CD4-positive, alpha-beta T cell treated with Interleukin-4 for 4 hours (primary cell): ENCODE measurements around the gene ZNF75A.
A peak's percentile ranks its signal among the peaks of the same experiment; 100 is the strongest.
"Not testable (repeated sequence)": the region's sequence is repeated elsewhere in the genome, so short reads cannot be mapped to it uniquely, and the experiment has no call there.

Experiments used
- DNase-seq: peaks from one replicate; pipeline ENCODE4 v3.0.0-alpha.2; 2020

ZNF75A gene

DNA sequence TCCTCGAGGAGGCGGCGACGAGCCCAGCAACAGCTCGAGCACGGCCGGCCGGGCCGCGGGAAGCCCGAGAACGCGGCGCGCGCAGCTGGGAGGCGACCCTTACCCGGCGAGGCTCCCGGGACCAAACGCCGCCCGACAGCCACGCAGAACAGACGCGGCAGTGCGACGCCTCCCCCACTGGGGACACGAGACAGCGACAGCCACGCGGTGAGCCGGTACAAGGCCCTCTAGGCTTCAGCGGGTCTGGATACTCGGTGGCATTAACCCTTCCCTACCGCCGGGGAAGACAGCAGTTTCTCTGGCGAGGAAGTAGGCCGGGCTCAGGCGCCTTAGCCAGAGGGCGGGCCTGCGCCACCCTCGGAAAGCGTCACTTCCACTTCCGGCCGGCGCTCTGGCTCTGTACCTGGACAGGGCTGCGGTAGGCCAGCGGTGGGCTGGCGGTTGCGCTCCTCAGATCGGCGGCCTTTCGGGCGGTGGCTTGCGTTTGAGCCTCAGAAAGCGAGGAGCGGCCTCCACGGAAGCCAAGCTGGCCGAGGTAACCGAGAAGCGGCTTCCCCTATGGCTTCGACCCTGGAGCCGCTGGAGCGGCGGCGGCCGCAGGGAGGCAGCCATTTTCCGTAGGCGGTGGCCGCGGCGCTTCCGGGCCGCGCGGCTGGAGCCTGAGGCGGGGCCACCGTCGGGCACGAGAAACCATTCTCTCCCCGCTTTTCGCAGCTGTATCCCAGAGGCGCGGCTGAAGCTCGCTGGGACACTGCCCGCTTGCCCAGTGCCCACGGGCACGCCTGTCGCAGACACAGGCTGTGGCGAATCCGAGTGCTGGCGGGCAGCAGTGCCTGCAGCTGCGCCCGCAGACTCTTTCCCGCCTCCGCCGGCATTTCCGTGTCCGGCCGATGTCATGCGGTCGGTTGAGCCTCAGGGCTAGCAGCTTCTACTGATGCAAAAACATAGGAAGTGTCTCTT, at the start of gene ZNF75A, which contains the start of gene TIGD7:
ZNF75A (plus strand) TSS at position 389 of the 960 bp plus-strand sequence. CDS start 2,932 bp downstream, outside the sequence.
TIGD7 (minus strand) TSS at position 322 of the 960 bp plus-strand sequence. CDS start 4,816 bp downstream, outside the sequence.
- peak; percentile 89 for DNase-seq

DNA sequence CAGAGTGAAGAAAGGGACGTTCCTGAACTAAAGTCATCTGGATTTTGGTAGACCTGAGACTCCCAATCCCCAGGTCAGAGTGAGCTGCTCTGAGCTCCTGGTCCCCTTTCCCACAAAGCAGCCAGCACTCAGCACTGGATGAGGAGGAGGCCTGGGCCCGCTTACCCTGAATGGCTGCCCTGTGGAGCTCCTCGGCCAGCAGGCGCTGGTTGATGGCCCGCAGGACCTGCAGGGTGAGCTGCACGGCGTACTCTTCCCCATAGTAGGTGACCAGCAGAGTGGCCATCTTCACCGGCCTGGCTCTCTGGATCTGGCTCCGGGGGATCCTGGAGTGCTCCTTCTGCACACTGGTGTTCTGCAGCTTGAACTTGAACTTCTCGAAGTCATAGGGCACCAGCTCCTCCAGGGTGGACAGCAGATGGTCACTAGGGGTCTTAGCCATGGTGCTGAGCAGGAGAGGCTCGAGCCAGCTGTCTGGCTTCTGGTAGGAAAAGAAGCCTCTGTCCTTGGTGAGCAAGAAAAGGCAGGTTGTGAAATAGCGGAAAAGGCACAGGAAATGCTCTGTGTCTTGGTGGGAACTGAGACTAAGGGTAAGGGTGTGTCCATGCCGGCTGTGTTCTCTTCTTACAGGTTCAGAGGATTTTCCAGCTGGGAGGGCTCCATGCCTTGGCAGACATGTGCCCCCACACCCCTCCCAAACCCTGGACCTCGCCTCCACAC, 49.0 kb upstream of the ZNF75A start, which contains the start of gene MEFV:
MEFV (minus strand) TSS at position 488 of the 720 bp plus-strand sequence; CDS start at position 442, 46 bp downstream.
- peak; percentile 18 for DNase-seq

DNA sequence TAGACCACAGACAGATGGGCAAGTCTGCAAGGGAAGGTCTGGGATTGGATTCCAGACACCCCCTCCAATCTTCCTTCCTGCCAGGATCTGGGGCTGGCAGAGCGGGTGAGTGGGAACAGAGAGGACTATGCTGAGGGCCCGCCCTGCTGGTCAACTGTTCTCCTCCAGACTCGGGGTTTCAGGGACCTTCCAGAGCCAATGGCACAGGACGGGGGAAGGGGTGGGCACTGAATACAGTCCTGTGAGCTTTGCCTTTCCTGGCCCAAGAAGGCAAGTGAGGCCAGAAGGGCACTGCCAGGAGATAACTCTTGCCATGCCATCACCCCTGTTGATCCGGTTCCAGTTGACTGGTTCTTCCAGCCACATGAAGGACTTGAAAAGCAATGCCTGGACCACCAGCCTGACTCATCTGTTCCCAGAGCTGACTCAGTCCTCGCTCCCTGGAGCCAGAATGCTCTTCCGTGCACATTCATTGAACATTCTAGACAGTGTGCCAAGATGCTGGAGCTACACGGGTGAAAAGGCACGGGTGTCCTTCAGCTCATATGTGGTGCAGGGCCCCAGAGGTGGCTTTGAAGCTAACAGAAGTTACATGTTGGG, 48.3 kb upstream of the ZNF75A start:
- DNase-seq, result no peak

DNA sequence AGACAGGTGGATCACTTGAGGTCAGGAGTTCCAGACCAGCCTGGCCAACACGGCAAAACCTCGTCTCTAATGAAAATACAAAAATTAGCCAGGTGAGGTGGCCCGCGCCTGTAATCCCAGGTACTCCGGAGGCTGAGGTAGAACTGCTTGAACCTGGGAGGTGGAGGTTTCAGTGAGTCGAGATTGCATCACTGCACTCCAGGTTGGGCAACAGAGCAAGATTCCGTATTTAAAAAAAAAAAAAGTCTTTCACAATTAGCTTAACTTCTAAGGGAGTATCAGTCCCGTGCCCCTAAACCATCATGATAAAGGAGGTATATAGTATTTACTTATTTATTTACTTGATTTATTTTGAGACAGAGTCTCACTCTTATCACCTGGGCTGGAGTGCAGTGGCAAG, 45.5 kb upstream of the ZNF75A start:
- DNase-seq, result no peak

DNA sequence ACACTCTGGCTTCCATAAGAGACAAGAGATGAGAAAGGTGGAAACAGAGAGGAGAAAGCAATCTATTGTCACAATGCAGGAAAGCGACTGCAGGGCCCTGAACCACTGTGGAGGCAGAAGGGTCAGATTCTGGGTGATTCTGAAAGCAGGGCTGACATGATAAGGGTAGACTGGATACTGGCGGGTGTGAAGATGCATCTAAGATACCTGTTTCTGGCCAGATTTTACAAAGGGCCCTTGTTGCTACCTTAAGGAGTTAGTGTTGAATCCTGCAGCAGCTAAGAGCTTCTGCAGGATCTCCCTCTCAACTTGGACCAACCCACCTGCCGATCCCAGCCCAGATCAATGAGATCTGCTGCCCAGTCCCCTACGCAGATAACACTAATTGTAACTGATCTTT, 42.8 kb upstream of the ZNF75A start:
- no peak for DNase-seq

DNA sequence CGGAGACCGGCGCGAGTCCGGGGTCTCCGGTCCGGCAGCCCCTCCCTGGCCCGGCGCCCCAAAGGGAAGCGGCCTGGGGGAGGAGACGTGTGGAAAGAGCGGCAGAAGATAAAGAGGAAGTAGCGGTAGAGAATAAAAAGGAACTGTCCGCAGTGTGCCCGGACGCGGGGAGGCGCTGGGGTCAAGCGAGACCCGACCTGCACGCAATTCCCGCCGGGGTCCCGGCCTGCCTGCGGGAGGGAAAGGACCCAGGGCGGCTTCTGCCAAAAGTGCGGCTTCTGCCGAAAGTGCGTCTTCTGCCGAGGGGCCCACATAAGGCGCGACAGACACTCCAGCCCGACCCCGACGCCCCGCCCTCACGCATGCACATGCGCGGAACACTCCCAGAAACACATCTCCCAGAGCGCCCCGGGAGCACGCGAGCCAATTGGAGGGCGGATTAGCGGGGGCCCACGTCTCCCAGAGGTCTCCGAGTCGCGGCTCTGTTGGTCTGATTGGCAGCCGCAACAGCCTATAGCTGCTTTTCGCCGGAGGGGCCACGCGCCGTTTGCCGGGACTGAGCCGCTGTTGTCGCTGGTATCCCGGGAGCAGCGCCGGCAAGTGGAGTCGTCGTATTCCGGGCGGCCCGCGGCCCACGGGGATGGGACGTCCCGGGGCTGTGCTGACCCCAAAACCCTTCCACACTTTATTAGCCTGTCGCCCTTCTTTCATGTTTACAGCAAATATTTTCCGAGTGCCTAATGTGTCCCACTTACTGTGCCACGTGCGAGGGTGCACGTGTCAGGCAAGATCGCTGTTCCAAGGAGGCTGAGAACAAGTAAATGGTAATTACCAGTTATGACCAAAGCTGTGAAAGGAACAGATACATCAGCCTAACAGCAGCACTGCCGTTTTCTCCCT, 40.9 kb upstream of the ZNF75A start:
- peak; percentile 98 for DNase-seq

DNA sequence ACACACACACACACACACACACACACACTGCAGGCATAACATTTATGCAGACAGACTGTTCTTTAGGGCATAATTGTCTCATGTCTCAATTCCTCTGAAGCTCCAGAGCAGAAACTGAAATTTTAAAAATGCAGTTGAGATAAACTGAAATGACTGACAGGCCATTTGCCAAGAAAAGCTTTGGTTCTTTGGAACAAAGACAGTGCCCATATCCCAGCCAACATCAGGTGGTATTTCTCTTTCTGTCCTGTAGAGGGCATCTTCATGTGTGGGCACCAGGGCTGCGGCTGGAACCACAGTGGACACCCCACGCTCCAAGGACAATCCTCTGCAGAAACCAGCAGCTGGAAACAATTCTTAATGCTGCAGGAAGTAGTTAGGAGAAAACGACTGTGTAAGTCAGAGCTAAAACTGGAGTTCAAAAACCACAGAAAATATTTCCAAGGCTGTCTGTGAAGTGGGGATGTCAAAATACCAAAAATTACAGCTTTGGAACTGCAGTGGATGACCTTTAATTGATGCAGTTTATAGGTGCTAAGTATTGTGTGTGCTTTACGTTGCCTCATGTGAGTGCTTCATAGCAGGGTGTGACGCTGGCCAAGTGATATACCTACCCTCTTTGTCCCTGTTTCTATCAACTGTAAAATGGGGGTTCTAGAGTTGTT, 38.3 kb upstream of the ZNF75A start:
- DNase-seq, result peak; percentile 15

DNA sequence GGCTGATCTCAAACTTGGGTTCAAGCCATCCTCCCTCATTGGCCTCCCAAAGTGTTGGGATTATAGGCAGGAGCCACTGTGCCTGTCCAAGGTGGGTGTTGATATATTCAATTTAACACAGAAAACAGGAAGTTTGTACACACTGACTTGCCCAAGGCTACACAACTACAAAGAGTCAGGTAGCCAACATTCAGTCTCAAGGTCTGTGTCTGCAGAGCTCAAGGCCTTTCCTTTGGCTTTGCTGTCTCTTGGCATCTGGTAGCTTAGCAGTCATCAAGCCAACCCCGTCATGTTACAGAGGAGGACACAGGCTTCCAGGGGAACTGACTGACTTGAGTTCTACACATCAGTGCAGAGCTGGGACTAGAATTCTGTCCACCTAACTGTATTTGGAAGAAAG, 37.0 kb upstream of the ZNF75A start:
- no peak for DNase-seq

DNA sequence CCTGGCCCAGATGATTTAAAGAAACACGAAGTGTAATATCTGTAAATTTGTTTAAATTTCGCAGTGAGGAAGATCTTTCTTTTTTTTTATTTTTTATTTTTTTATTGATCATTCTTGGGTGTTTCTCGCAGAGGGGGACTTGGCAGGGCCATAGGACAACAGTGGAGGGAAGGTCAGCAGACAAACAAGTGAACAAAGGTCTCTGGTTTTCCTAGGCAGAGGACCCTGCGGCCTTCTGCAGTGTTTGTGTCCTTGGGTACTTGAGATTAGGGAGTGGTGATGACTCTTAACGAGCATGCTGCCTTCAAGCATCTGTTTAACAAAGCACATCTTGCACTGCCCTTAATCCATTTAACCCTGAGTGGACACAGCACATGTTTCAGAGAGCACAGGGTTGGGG, 34.6 kb upstream of the ZNF75A start:
- DNase-seq, result not testable (repeated sequence)

DNA sequence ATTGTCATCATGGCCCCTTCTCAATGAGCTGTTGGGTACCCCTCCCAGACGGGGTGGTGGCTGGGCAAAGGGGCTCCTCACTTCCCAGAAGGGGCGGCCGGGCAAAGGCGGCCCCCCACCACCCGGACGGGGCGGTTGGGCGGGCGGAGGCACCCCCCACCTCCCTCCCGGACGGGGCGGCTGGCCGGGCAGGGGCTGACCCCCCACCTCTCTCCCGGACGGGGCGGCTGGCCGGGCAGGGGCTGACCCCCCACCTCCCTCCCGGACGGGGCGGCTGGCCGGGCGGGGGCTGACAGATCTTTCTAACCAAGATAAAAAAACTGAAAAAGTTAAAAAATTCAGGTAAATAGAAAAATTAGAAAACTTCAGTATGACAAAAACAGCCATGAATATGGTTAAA, 34.0 kb upstream of the ZNF75A start:
- not testable (repeated sequence) for DNase-seq

DNA sequence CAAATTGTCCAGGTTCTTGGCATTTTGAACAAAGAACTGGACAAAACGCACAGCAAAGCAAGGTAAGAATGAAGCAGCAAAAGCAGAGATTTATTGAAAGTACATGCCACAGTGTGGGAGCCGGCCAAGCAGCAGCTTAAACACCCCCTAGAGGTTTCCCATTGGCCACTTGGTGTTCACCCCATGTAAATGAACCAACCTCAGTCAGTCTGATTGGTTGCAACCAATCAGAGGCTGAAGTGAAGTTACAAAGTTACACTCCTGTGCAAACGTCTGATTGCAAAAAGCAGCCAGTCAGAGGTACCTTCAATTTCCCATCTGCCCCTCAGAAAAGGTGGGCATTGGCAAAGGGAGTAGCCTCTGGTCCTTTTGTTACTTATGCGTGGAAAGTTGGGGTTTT, 30.8 kb upstream of the ZNF75A start:
- DNase-seq, result no peak

DNA sequence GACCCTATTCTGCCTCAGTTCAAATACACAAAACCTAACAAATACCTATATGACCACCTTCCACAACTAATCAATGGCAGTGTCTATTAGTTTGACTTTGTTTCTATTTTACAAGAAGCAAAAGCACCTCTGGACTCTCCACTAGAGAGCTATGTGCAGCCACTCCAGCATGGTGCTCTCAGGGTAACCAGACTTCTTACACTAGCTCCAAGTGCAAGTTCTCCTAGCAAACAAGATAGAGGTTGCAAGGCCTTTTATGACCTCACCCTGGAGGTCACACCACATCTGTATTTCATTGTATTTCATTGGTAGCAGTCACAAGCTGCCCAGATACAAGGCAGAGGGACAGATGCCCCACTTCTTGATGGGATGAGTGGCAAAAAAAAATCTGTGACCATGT, 30.4 kb upstream of the ZNF75A start:
- no peak for DNase-seq

DNA sequence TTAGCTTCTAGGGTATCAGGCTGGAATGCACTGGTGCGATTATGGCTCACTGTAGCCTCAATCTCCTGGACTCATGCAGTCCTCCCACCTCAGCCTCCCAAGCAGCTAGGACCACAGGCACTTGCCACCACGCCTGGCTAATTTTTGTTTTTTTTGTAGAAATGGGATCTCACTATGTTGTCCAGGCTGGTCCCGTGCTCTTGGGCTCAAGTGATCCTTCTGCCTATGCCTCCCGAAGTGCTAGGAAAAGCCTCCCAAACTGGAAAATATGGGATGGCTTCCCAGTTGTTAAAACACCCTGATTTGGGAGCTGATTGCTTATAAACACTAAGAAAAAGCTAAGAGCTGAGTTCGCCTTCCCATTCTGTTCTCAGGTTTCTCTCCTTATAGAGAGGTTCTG, 28.6 kb upstream of the ZNF75A start:
- DNase-seq, result no peak

DNA sequence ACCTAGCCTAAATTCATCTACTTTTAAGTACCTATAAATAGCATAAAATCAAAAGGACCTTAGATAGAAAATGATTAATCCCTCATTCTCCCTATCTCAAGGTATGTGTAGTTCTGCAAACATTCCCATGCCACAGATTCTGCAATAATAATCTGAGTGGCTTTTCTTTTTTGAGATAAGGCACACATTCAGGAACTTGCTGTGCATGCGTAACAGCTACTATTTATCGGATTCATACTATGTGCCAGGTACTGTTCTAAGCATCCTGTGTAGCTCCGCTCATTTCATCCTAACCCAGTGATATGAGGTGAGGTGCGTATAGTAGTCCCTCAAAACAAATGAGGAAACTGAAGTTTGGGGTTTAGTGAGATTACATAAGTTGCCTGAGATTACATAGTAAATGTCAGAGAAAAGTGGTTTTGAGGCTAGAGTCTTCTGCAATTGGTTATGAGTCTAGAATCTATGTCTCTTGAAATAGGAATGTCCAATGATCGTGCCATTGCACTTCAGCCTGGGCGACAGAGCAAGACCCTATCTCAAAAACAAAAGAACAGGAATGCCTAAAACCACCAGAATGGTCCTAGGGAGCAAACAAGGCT, 24.0 kb upstream of the ZNF75A start:
- no peak for DNase-seq

DNA sequence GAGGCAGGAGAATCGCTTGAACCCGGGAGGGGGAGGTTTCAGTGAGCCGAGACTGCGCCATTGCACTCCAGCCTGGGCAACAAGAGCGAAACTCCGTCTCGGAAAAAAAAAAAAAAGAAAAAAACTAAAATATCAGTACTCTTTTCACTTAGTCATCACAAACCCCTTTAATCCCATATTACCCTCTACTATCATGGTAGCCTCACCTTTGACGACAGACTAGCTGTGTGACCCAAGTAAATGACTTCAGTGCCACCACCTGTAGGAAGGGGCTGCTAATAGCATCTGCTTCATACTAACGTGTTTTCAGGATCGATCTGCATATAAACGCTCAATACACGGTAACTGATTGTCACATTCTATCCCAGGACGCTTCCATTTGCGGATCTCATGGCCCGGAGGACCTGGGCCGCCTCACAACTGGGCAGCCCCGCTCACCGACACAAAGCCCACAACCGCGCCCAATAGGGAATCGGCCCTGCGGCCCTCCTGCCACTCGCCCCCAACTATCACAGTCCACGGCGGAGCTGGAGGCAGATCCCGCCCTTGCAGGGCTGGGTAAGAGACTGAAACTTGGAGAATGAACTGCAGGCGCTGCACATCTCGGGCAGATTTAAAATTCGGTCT, 23.1 kb upstream of the ZNF75A start:
- no peak for DNase-seq

DNA sequence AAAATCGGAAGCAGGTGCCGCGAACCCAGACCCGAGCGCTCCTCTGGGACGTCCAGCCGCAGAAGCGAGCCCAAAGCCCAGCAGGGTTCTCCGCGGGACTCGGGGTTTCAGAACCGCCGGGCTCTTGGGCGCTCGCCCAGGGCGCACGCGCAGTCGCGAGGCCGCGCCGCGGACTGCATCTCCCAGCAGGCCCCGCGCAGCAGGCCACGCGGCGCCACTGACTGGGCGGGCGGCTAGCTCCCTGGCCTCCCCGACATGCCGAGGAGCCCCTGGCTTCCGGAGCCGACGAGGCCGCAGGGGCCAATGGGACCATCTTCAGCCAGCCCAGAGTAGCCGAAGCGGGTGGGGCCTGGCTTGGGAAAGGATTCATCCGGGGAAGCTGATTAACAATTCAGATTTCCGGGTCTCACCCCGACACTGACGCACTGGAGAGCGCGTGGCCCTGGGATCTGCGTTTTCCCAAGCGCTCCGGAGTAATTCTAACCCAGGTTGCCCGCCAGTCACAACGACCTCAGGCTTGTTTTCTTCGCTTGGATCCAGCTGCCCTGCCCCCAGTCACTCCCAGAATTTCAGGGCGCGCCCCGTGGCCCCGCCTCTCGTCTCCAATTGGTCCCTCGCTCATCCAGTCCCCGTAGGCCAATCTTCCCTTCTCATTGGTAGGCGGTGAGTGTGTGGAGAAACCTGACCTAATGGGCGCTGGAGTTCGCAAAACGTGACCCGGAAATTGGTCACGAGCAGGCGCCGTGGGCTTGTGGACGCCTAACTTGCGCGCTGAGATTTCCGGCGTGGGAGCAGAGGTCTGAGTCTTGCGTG, 22.4 kb upstream of the ZNF75A start, which contains the start of gene ZNF263:
ZNF263 (plus strand) TSS at position 762 of the 813 bp plus-strand sequence. CDS start 328 bp downstream, outside the sequence.
- DNase-seq, result peak; percentile 96

DNA sequence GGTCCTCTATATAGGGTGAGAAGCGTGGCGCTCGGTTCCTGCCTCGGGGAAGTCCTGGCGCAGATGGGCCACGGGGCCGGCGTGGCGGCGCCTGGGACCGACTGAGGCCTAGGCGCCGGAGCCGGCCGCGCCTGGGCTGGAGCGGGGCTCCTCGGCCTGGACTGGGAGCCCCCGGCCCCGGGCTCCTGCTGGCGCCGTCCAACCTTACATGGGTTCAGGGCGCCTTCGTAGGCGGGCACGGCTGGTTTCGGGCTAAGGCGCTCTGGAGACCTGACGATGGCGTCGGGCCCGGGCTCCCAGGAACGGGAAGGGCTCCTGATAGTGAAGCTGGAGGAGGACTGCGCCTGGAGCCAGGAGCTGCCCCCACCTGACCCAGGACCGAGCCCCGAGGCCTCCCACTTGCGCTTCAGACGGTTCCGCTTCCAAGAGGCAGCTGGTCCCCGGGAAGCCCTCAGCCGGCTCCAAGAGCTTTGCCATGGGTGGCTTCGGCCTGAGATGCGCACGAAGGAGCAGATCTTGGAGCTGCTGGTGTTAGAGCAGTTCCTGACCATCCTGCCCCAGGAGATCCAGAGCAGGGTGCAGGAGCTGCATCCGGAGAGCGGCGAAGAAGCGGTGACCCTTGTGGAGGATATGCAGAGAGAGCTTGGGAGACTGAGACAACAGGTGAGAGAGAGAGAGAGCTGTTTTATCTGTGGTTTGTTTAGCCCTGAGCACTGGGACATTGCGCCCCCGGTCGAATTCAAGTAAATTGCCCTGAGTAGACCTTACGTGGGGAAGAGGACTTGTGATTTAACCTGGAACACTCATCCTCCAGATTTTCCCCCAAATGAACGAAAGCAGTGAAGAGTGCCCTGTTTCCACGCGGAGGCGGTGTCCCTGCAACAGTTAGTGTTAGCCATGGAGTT, 21.5 kb upstream of the ZNF75A start:
- no peak for DNase-seq

DNA sequence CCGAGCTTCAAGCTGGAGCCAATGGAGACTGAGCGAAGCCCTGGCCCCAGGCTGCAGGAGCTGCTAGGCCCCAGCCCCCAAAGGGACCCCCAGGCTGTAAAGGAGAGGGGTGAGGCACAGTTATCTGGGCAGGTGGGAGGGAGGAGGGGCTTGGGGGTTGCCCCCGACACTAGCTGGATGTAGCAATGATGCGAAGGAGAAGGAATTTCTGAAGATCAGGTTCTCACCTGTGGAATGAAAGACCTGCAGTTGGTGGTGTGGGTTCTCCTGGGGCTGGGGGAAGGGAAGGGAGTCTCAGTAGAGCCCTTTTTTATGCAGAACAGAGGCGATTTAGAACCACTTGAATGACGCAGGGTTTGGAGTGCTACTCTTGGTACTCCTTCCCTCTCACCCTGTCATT, 20.2 kb upstream of the ZNF75A start:
- DNase-seq, result no peak
